ENCODE data around the gene NCAPG2.

DNA sequence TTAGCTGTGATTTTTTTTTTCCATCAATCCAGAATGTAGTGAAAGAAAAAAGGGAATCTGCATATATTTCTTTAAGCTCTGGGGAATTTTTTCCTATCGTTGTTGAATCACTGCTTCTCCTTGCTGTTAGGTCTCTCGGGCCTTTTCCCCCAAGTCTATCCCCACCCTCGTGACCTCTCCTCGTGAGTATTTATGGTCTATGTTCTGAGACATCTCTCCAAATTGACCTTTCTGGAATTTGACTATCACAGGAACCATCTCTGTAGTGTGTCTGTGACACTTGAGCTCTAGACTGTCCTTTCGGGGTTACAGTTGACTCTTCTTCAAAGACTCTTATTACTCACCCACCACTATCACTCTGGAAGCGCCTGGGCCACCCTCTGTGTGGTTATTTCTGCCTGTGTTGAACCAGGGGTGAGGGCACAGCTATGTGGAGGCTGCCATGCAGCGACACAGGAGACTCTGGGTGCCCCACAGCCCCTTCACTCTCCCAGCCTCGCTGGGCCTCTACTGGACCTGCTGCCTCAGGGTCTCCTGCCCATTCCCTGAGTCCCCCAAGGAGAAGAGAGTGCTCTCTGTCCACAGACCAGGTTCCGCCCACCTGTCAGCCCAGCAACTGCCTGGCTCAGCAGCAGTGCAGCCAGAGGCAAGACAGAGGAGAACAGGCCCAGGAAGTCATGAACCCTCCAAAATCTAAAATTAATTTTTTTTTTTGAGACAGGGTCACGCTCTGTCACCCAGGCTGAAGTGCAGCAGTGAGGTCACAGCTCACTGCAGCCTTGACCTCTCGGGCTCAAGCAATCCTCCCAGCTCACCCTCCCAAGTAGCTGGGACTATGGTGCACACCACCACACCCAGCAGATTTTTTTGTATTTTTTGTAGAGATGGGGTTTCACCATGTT is 71.3 kb downstream of the NCAPG2 start:
- TF ChIP-seq, protein P1, sequence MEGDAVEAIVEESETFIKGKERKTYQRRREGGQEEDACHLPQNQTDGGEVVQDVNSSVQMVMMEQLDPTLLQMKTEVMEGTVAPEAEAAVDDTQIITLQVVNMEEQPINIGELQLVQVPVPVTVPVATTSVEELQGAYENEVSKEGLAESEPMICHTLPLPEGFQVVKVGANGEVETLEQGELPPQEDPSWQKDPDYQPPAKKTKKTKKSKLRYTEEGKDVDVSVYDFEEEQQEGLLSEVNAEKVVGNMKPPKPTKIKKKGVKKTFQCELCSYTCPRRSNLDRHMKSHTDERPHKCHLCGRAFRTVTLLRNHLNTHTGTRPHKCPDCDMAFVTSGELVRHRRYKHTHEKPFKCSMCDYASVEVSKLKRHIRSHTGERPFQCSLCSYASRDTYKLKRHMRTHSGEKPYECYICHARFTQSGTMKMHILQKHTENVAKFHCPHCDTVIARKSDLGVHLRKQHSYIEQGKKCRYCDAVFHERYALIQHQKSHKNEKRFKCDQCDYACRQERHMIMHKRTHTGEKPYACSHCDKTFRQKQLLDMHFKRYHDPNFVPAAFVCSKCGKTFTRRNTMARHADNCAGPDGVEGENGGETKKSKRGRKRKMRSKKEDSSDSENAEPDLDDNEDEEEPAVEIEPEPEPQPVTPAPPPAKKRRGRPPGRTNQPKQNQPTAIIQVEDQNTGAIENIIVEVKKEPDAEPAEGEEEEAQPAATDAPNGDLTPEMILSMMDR (IDR thresholded peaks at IDR 0.05), result no peak
- no peak for TF ChIP-seq POLR2AphosphoS5 (IDR thresholded peaks at IDR 0.05)
- TF ChIP-seq POLR2A (IDR thresholded peaks at IDR 0.05; ENCODE audit: low read depth), result no peak
- TF ChIP-seq EP300 (IDR thresholded peaks at IDR 0.05), result no peak
